Upper lobe of left lung (tissue), 6 donors: ENCODE data around the gene SNX15. TPM values are rescaled to one million over a fixed set of nuclear protein-coding genes. Genes with fewer than 3 reads are reported as not detected.
"Not testable (repeated sequence)": the region's sequence is repeated elsewhere in the genome, so short reads cannot be mapped to it uniquely, and the experiment has no call there.

Experiments used
- ATAC-seq, 2 donors: fragments of 200-7000 bp; cut with Tn5 transposase; one replicate each; pipeline ENCODE4 v1.9.1; 2022; ENCODE audit warnings: mild to moderate bottlenecking in 2 of 2, moderate library complexity in 2 of 2; ENCODE audit not compliant: low FRiP score in 2 of 2
- DNase-seq, 2 donors: peaks; one replicate each; pipeline ENCODE4 v3.0.0-alpha.2; 2019 to 2020
- H3K27ac ChIP-seq, 4 donors: fragments of 200-600 bp; sonication (generic); one replicate each; pipeline ENCODE4 v1.5.1; 2016 to 2019
- H3K27me3 ChIP-seq, 4 donors: fragments of 200-600 bp; sonication (generic); one replicate each; pipeline ENCODE4 v1.5.1; 2017 to 2019
- H3K36me3 ChIP-seq, 4 donors: fragments of 200-600 bp; sonication (generic); one replicate each; pipeline ENCODE4 v1.5.1; 2016 to 2019
- H3K4me1 ChIP-seq, 4 donors: fragments of 200-600 bp; sonication (generic); one replicate each; pipeline ENCODE4 v1.5.1; 2018 to 2019
- H3K4me3 ChIP-seq, 4 donors: fragments of 200-600 bp; sonication (generic); one replicate each; pipeline ENCODE4 v1.5.1; 2017 to 2019; ENCODE audit warnings: mild to moderate bottlenecking in 2 of 4, moderate library complexity in 1 of 4
- H3K9me3 ChIP-seq, 4 donors: fragments of 200-600 bp; sonication (generic); one replicate each; pipeline ENCODE4 v1.5.1; 2018 to 2019
- EP300 ChIP-seq, 4 donors: sonication (generic); formaldehyde crosslinking; IDR thresholded peaks; one replicate each; pipeline ENCODE4 v1.5.1; 2017; ENCODE audit warnings: antibody characterized with exemption in 4 of 4, control low read depth in 2 of 4
- POLR2A ChIP-seq, 4 donors: fragments of 450-650 bp; IDR thresholded peaks; one replicate each; pipeline ENCODE4 v1.5.1; 2016 to 2017; ENCODE audit warnings: antibody characterized with exemption in 4 of 4, mild to moderate bottlenecking in 2 of 4
- POLR2AphosphoS5 ChIP-seq, 2 donors: sonication (generic); formaldehyde crosslinking; IDR thresholded peaks; one replicate each; pipeline ENCODE4 v1.5.1; 2017; ENCODE audit warnings: antibody characterized with exemption in 2 of 2
- WGBS, 2 donors: methylation state at CpG; one replicate each; pipeline ENCODE4 v1.1.5; 2017 to 2018; 5-methylcytosine and 5-hydroxymethylcytosine counted together
- total RNA-seq, 6 donors: library from RNA; depleted of rRNA in 4 of 6; stranded (reverse); fragments of >200 nt in 4 of 6; gene quantifications; one replicate each; pipeline versions ENCODE4 v1.1.0 to v1.2.1, GENCODE V29; 2016 to 2021
- TF ChIP-seq, protein P1 (sequence below), 6 experiments: fragments of 450-650 bp in 4 of 6; fragments of 200-600 bp in 2 of 6; sonication (generic) in 2 of 6; IDR thresholded peaks; one replicate each; pipeline ENCODE4 v1.5.1; 2016 to 2019; ENCODE audit warnings: antibody characterized with exemption in 6 of 6
- donor health status: DM: no; HTN: no; CAD: no; lungs with moderate emphysema.
- donor health status: DM: no; HTN: yes; CAD: no; lungs with severe emphysema.

The SNX15 gene
- total RNA-seq, 6 donors from 2014 or later: 14.7 to 32.1 (median 21.2) TPM

DNA sequence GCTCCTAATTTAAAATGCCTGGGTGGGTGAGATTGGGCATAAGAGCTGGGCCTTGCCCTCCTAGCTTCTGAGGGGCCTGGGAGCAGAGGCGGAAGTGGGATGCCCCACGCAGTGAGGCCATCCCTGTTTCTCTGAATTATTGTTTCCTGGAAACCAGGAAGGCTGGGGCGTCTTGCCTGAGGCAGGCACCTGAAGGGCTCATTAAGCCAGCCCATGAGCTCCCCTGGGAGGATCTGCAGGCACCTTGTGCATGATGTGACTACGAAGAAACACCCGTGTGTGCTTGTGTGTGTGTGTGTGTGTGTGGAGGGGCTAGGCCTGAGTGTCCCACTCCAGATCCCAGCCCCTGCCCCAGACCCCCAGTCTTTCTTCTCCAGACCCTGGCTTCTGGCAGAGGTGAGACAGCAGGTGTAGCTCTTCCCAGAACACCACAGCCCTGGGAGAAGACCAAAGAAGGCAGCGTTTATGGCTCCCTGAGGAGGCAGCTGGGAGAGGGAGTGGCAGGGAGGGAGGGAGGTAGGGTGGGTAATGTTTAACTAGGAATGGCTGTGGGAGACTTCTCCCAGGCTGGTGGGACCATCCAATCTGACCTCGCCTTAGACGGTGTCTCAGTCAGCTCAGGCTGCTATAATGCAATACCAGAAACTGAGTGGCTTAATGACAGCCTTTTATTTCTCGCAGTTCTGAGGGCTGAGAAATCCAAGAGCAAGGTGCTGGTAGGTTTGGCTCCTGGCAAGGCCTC is 28.4 kb upstream of the SNX15 start:
- ATAC-seq: no peak
- no peaks in the 10 kb centered on the region for H3K36me3 ChIP-seq
- H3K27me3 ChIP-seq: no peaks in the 10 kb centered on the region
- peaks cover 19 to 38% (median 31%) of the 10 kb centered on the region in 4 donors for H3K4me1 ChIP-seq
- no peaks in the 10 kb centered on the region for H3K9me3 ChIP-seq
- no peak for DNase-seq
- no peak overlapping the region for H3K4me3 ChIP-seq
- TF ChIP-seq, protein P1, sequence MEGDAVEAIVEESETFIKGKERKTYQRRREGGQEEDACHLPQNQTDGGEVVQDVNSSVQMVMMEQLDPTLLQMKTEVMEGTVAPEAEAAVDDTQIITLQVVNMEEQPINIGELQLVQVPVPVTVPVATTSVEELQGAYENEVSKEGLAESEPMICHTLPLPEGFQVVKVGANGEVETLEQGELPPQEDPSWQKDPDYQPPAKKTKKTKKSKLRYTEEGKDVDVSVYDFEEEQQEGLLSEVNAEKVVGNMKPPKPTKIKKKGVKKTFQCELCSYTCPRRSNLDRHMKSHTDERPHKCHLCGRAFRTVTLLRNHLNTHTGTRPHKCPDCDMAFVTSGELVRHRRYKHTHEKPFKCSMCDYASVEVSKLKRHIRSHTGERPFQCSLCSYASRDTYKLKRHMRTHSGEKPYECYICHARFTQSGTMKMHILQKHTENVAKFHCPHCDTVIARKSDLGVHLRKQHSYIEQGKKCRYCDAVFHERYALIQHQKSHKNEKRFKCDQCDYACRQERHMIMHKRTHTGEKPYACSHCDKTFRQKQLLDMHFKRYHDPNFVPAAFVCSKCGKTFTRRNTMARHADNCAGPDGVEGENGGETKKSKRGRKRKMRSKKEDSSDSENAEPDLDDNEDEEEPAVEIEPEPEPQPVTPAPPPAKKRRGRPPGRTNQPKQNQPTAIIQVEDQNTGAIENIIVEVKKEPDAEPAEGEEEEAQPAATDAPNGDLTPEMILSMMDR (IDR thresholded peaks at IDR 0.05): no peak
- TF ChIP-seq POLR2AphosphoS5 (IDR thresholded peaks at IDR 0.05): no peak
- no peak for TF ChIP-seq EP300 (IDR thresholded peaks at IDR 0.05)
- TF ChIP-seq POLR2A (IDR thresholded peaks at IDR 0.05): no peak
- H3K27ac ChIP-seq: no peak overlapping the region
- 72 to 77% methylated on average over 7 to 9 of the region's 9 CpGs for WGBS, 2 donors

DNA sequence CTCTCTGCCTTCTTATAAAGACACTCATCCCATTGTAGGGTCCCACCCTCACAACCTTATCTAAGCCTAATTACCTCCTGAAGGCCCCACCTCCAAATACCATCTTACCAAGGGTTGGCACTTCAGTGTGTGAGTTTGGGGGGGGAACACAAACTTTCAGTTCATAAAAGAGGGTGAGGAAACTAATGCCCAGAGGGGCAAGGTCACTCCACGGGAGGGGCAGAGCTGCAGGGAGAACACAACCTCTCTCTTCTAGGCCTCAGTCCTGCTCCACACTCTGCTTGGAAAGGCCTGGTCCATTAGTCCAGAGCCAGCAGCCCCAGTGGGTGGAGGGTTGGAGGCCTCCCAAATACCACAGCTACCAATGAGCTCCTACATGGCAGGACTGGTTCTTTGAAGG is 27.8 kb upstream of the SNX15 start:
- Histone ChIP-seq H3K9me3 (no peaks in the 10 kb centered on the region), H3K27ac (no peak overlapping the region), H3K4me1 (peaks cover 17 to 31% (median 27%) of the 10 kb centered on the region in 4 donors), H3K27me3 (no peaks in the 10 kb centered on the region), H3K4me3 (no peak overlapping the region), H3K36me3 (no peaks in the 10 kb centered on the region)
- TF ChIP-seq, protein P1 (IDR thresholded peaks at IDR 0.05): no peak
- no peak for TF ChIP-seq POLR2AphosphoS5 (IDR thresholded peaks at IDR 0.05)
- TF ChIP-seq EP300 (IDR thresholded peaks at IDR 0.05): no peak
- TF ChIP-seq POLR2A (IDR thresholded peaks at IDR 0.05): no peak
- no peak for DNase-seq
- WGBS, 2 donors: 67 to 78% methylated on average over 1 of the region's 1 CpG
- no peak for ATAC-seq

DNA sequence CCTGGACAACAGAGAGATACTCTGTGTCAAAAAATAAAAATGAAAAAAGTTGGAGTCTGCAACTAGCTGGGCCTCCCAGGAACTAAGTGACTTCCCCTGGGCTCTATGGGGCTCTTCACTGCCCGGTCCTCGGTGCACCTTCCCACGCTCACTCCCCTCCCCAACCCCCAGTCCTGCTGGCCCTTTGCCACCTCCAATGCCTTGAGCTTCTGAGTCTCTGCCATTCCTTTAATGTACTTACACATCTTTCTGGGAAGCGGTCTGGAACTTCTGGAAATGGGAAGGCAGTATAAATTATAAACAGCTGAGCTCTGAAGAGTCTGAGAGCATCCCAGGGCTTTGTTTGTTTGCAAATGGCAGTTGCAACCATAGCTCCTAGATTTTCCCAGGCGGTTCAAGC is 24.5 kb upstream of the SNX15 start:
- DNase-seq: no peak
- H3K4me1 ChIP-seq: no peaks in the 10 kb centered on the region
- no peak for ATAC-seq
- no peak overlapping the region for H3K4me3 ChIP-seq
- H3K27me3 ChIP-seq: no peaks in the 10 kb centered on the region
- H3K9me3 ChIP-seq: no peaks in the 10 kb centered on the region
- no peaks in the 10 kb centered on the region for H3K36me3 ChIP-seq
- 76 to 79% methylated on average over 5 of the region's 5 CpGs for WGBS, 2 donors
- TF ChIP-seq EP300 (IDR thresholded peaks at IDR 0.05) (no peak), POLR2AphosphoS5 (IDR thresholded peaks at IDR 0.05) (no peak), POLR2A (IDR thresholded peaks at IDR 0.05) (no peak)
- TF ChIP-seq, protein P1 (IDR thresholded peaks at IDR 0.05): no peak
- no peak overlapping the region for H3K27ac ChIP-seq

DNA sequence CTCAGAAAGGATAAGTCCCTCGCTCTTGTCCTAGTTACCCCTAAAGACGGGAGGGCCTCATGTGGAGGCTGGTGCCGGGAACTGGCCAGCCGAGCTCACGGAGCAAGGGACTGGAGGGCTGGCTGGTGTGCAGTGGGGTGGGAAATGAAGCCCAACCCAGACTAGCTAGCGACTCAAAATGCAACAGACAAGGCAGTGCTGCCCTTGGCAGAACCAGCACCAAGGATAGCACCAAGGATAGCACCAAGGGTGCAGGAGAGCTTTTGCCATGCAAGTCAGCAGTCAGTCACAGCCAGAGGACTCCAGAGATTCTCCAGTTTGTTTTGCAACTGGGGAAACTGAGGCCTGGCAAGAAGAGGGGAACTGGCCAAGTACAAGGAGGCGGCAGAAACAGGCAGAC is 24.0 kb upstream of the SNX15 start:
- WGBS, 2 donors: 83 to 90% methylated on average over 7 of the region's 7 CpGs
- no peaks in the 10 kb centered on the region for H3K9me3 ChIP-seq
- no peak overlapping the region for H3K4me3 ChIP-seq
- no peaks in the 10 kb centered on the region for H3K27me3 ChIP-seq
- DNase-seq (no peak), ATAC-seq (no peak)
- H3K4me1 ChIP-seq: no peaks in the 10 kb centered on the region
- TF ChIP-seq, protein P1 (IDR thresholded peaks at IDR 0.05): no peak
- TF ChIP-seq EP300 (IDR thresholded peaks at IDR 0.05) (no peak), POLR2AphosphoS5 (IDR thresholded peaks at IDR 0.05) (no peak), POLR2A (IDR thresholded peaks at IDR 0.05) (no peak)
- no peaks in the 10 kb centered on the region for H3K36me3 ChIP-seq
- no peak overlapping the region for H3K27ac ChIP-seq

DNA sequence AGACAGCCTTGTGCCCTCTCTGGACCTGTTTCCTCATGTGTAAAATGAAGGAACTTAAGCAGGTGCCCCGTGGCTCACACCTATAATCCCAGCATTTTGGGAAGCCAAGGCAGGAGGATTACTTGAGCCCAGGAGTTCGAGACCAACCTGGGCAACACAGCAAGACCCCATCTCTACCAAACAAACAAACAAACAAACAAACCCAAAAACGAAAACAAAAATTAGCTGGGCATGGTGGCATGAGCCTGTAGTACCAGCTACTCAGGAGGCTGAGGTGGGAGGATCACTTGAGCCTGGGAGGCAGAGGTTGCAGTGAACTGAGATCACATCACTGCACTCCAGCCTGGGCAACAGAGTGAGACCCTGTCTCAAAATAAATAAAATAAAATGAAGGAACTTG is 23.3 kb upstream of the SNX15 start:
- H3K27me3 ChIP-seq, H3K36me3 ChIP-seq, ATAC-seq, H3K9me3 ChIP-seq, H3K27ac ChIP-seq, H3K4me1 ChIP-seq, H3K4me3 ChIP-seq, DNase-seq: not testable (repeated sequence)
- WGBS, 2 donors: 68 to 72% methylated on average over 3 of the region's 3 CpGs
